HCT116 (cell line): ENCODE measurements around the gene CTBP2. TPM values are rescaled to one million over a fixed set of nuclear protein-coding genes. Genes with fewer than 3 reads are reported as not detected.

Experiments used
- ATAC-seq: fragments of 200-7000 bp; cut with Tn5 transposase; 2 replicates; pipeline ENCODE4 v1.9.1; 2020; ENCODE audit warnings: mild to moderate bottlenecking, moderate library complexity
- BruUV-seq: library from RNA; stranded (reverse); fragments of 400-500 nt; replicated peaks from 2 replicates; lab custom pipeline; 2021; lab: Mats Ljungman, UMichigan
- CTCF ChIA-PET: fragments of 300-600 bp; sonication (Branson Sonifier 250); formaldehyde crosslinking; loops from one replicate; lab custom pipeline; 2021; ENCODE audit warnings: antibody characterized with exemption; lab: Charles Lee
- POLR2A ChIA-PET: fragments of 300-600, 350-600 bp; sonication (Branson Sonifier 250); formaldehyde crosslinking; loops from one replicate; lab custom pipeline; 2021; ENCODE audit warnings: antibody characterized with exemption; lab: Charles Lee
- RAD21 ChIA-PET, 2 experiments: fragments of 300-600 bp; sonication (Branson Sonifier 250); formaldehyde crosslinking; loops; one replicate each; lab custom pipeline; 2023; ENCODE audit warnings: low total read pairs in 2 of 2; ENCODE audit not compliant: uncharacterized antibody in 2 of 2, unreplicated experiment in 2 of 2, low non-redundant PET in 1 of 2; lab: Charles Lee
- DNase-seq: peaks from one replicate; pipeline ENCODE4 v3.0.0-alpha.2; 2010; ENCODE audit warnings: low read depth, low spot score
- H2AFZ ChIP-seq: fragments of 200-600 bp; shearing (Covaris generic), sonication (generic); 2 replicates; pipeline ENCODE4 v1.6.1; 2017; ENCODE audit warnings: low read depth, mixed run types, mixed read lengths, antibody characterized with exemption, low read length; ENCODE audit not compliant: poor library complexity, severe bottlenecking
- H3K27ac ChIP-seq: 2 replicates; pipeline ENCODE4 v1.5.1; 2012; ENCODE audit warnings: low read depth, low read length
- H3K27me3 ChIP-seq: fragments of 200-600 bp; sonication (generic); 2 replicates; pipeline ENCODE4 v1.6.1; 2016; ENCODE audit warnings: mixed run types, low read length, mixed read lengths; ENCODE audit not compliant: insufficient read depth
- H3K36me3 ChIP-seq, 2 experiments: fragments of 200-500 bp in 1 of 2; fragments of 200-600 bp in 1 of 2; sonication (Bioruptor generic) in 1 of 2; sonication (generic) in 1 of 2; 2 replicates each; pipeline versions ENCODE4 v1.5.1 to v1.6.1; 2014 to 2016; ENCODE audit warnings: low read length in 2 of 2, inconsistent platforms in 1 of 2, mixed read lengths in 1 of 2, mixed run types in 1 of 2; ENCODE audit not compliant: insufficient read depth in 2 of 2, control insufficient read depth in 1 of 2
- H3K4me1 ChIP-seq, 2 experiments: fragments of 200-600 bp in 1 of 2; sonication (generic) in 1 of 2; 2 replicates each; pipeline versions ENCODE4 v1.5.1 to v1.6.1; 2012 to 2017; ENCODE audit warnings: low read length in 2 of 2, inconsistent platforms in 1 of 2, mild to moderate bottlenecking in 1 of 2, mixed read lengths in 1 of 2, mixed run types in 1 of 2, moderate library complexity in 1 of 2; ENCODE audit not compliant: insufficient read depth in 2 of 2, control insufficient read depth in 1 of 2
- H3K4me2 ChIP-seq: fragments of 200-600 bp; sonication (generic); 2 replicates; pipeline ENCODE4 v1.6.1; 2017; ENCODE audit warnings: mixed run types, low read length, mixed read lengths
- H3K4me3 ChIP-seq, 2 experiments: fragments of 200-600 bp in 1 of 2; sonication (generic) in 1 of 2; replicated peaks in 1 of 2; 2 replicates each; pipeline ENCODE4 v1.5.1; 2011 to 2016; ENCODE audit warnings: low read length in 2 of 2, control low read depth in 1 of 2, low read depth in 1 of 2, mild to moderate bottlenecking in 1 of 2, mixed read lengths in 1 of 2, mixed run types in 1 of 2
- H3K79me2 ChIP-seq: fragments of 200-600 bp; sonication (generic); 2 replicates; pipeline ENCODE4 v1.6.1; 2017; ENCODE audit warnings: mild to moderate bottlenecking, mixed run types, low read length, moderate library complexity, mixed read lengths; ENCODE audit not compliant: insufficient read depth
- H3K9ac ChIP-seq: fragments of 200-600 bp; sonication (generic); 2 replicates; pipeline ENCODE4 v1.6.1; 2016; ENCODE audit warnings: low read length, mixed read lengths
- H3K9me2 ChIP-seq: fragments of 200-600 bp; sonication (generic), shearing (Covaris generic); 2 replicates; pipeline ENCODE4 v1.6.1; 2017; ENCODE audit warnings: mixed run types, mild to moderate bottlenecking, moderate library complexity; ENCODE audit not compliant: insufficient read depth
- H3K9me3 ChIP-seq, 2 experiments: fragments of 200-500 bp in 1 of 2; fragments of 200-600 bp in 1 of 2; sonication (Bioruptor generic) in 1 of 2; sonication (generic) in 1 of 2; 2 replicates each; pipeline ENCODE4 v1.6.1; 2014 to 2017; ENCODE audit warnings: low read length in 2 of 2, mixed read lengths in 2 of 2, inconsistent platforms in 1 of 2, low read depth in 1 of 2, mild to moderate bottlenecking in 1 of 2, mixed run types in 1 of 2, moderate library complexity in 1 of 2; ENCODE audit not compliant: control insufficient read depth in 1 of 2, insufficient read depth in 1 of 2
- H4K20me1 ChIP-seq: fragments of 200-600 bp; sonication (generic), shearing (Covaris generic); 2 replicates; pipeline ENCODE4 v1.6.1; 2017; ENCODE audit warnings: mixed run types, mild to moderate bottlenecking, moderate library complexity; ENCODE audit not compliant: insufficient read depth
- CBX3 ChIP-seq: IDR thresholded peaks from 2 replicates; pipeline ENCODE4 v1.6.1; 2012; ENCODE audit warnings: low read depth
- CEBPB ChIP-seq: IDR thresholded peaks from 2 replicates; pipeline ENCODE4 v1.6.1; 2012; ENCODE audit warnings: low read depth
- EGR1 ChIP-seq: IDR thresholded peaks from 2 replicates; pipeline ENCODE4 v1.6.1; 2012; ENCODE audit warnings: low read depth
- ELF1 ChIP-seq: IDR thresholded peaks from 2 replicates; pipeline ENCODE4 v1.6.1; 2012; ENCODE audit warnings: low read depth, borderline replicate concordance
- EZH2 ChIP-seq: fragments of 200-600 bp; sonication (generic); IDR thresholded peaks from 2 replicates; pipeline ENCODE4 v1.6.1; 2017; ENCODE audit warnings: antibody characterized with exemption, mixed run types
- FOSL1 ChIP-seq: IDR thresholded peaks from 2 replicates; pipeline ENCODE4 v1.6.1; 2012; ENCODE audit warnings: low read depth
- JUND ChIP-seq: IDR thresholded peaks from 2 replicates; pipeline ENCODE4 v1.6.1; 2012
- POLR2A ChIP-seq: IDR thresholded peaks from 2 replicates; pipeline ENCODE4 v1.7.0; 2011; ENCODE audit warnings: borderline replicate concordance; ENCODE audit not compliant: insufficient read depth, insufficient read length; ENCODE audit errors: extremely low read depth
- POLR2AphosphoS5 ChIP-seq: IDR thresholded peaks from 2 replicates; pipeline ENCODE4 v1.6.1; 2011; ENCODE audit warnings: mild to moderate bottlenecking, low read depth, low read length, moderate library complexity
- RAD21 ChIP-seq: IDR thresholded peaks from 2 replicates; pipeline ENCODE4 v1.6.1; 2012; ENCODE audit warnings: low read depth, mild to moderate bottlenecking
- SIN3A ChIP-seq: IDR thresholded peaks from 2 replicates; pipeline ENCODE4 v1.6.1; 2012; ENCODE audit warnings: low read depth
- SRF ChIP-seq: IDR thresholded peaks from 2 replicates; pipeline ENCODE4 v1.6.1; 2012; ENCODE audit warnings: low read depth
- TCF7L2 ChIP-seq: IDR thresholded peaks from 2 replicates; pipeline ENCODE4 v1.7.0; 2011; ENCODE audit warnings: borderline replicate concordance, inconsistent platforms; ENCODE audit not compliant: insufficient read depth, insufficient read length; ENCODE audit errors: extremely low read depth
- YY1 ChIP-seq: IDR thresholded peaks from 2 replicates; pipeline ENCODE4 v1.6.1; 2011; ENCODE audit warnings: low read length, low read depth, moderate library complexity, mild to moderate bottlenecking; ENCODE audit not compliant: insufficient replicate concordance; ENCODE audit errors: extremely low read depth
- ZFX ChIP-seq: fragments of 450-650 bp; IDR thresholded peaks from 2 replicates; pipeline ENCODE4 v1.6.1; 2017
- ZNF274 ChIP-seq: fragments of 200-500 bp; sonication (Bioruptor generic); IDR thresholded peaks from 2 replicates; pipeline ENCODE4 v1.6.1; 2014; ENCODE audit warnings: mild to moderate bottlenecking, low read depth, low read length, inconsistent platforms
- intact Hi-C: fragments of 100-400 bp; cut with micrococcal nuclease; formaldehyde crosslinking; loops from 2 replicates; pipeline ENCODE4 v1.10.0; 2022
- total RNA-seq: library from RNA; stranded (reverse); gene quantifications from one replicate; pipeline ENCODE4 v1.2.1, GENCODE V29; 2021; ENCODE audit not compliant: unreplicated experiment
- TF ChIP-seq, protein P1 (sequence below): IDR thresholded peaks from 2 replicates; pipeline ENCODE4 v1.6.1; 2012; ENCODE audit warnings: low read depth
- TF ChIP-seq, protein P2 (sequence below), 3 experiments: fragments of 200-600 bp in 1 of 3; sonication (generic) in 1 of 3; IDR thresholded peaks in 2 of 3; conservative IDR thresholded peaks in 1 of 3; 2 replicates each; pipeline ENCODE4 v1.5.1; 2012 to 2017; ENCODE audit warnings: low read depth in 2 of 3, low read length in 2 of 3, antibody characterized with exemption in 1 of 3, borderline replicate concordance in 1 of 3, control low read depth in 1 of 3, mild to moderate bottlenecking in 1 of 3, mixed read lengths in 1 of 3, mixed run types in 1 of 3, moderate library complexity in 1 of 3; ENCODE audit not compliant: insufficient read depth in 1 of 3

Gene CTBP2
- total RNA-seq, 1 experiment from 2014 or later: 144 TPM

- no TSS peak for BruUV-seq
Observed at GRCh38 chr10:125023255-125023654, 137.1 kb downstream of the CTBP2 start.

DNA sequence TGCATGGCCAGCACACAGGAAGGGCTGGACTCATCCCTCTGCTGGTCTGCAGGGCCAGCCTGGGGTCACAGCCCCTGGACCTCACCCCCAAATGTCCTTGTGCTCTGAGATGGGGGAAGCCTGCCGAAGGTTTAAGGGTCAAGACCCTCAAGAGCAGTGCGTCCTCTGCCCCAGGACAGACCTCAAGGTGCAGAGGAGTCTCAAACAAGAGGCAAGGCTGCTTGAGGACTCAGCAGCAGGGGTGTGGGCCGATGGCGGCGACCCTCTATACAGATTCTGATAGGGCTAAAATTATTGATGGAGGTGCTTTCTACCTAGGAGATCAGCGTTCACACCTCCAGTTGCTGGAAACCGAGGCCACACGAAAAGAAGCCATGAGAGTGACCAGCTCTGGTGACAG lies 137.7 kb downstream of the CTBP2 start:
- RAD21 ChIA-PET: no interaction called here
- H3K9me3 ChIP-seq: no peaks in the 10 kb centered on the region
- no peak overlapping the region for H3K4me2 ChIP-seq
- H3K27me3 ChIP-seq: no peaks in the 10 kb centered on the region
- CTCF ChIA-PET: no interaction called here
- 0 out of 2 replicates have a peak, but pooled peaks cover 8% of the 10 kb centered on the region for H4K20me1 ChIP-seq
- POLR2A ChIA-PET: no interaction called here
- no TSS peak for BruUV-seq
- intact Hi-C loops: no loop called here
- peaks cover 5% of the 10 kb centered on the region in 2 experiments; a peak in 2 of 4 replicates for H3K36me3 ChIP-seq
- H3K27ac ChIP-seq: no peak overlapping the region
- no peak overlapping the region for H3K9ac ChIP-seq
- DNase-seq: no peak
- H2AFZ ChIP-seq: no peak overlapping the region
- no peak for ATAC-seq
- H3K4me3 ChIP-seq: no peak overlapping the region
- H3K9me2 ChIP-seq: no peaks in the 10 kb centered on the region
- no peaks in the 10 kb centered on the region for H3K4me1 ChIP-seq
- peaks cover 76% of the 10 kb centered on the region for H3K79me2 ChIP-seq
- no peak for TF ChIP-seq POLR2A
- TF ChIP-seq, protein P1, sequence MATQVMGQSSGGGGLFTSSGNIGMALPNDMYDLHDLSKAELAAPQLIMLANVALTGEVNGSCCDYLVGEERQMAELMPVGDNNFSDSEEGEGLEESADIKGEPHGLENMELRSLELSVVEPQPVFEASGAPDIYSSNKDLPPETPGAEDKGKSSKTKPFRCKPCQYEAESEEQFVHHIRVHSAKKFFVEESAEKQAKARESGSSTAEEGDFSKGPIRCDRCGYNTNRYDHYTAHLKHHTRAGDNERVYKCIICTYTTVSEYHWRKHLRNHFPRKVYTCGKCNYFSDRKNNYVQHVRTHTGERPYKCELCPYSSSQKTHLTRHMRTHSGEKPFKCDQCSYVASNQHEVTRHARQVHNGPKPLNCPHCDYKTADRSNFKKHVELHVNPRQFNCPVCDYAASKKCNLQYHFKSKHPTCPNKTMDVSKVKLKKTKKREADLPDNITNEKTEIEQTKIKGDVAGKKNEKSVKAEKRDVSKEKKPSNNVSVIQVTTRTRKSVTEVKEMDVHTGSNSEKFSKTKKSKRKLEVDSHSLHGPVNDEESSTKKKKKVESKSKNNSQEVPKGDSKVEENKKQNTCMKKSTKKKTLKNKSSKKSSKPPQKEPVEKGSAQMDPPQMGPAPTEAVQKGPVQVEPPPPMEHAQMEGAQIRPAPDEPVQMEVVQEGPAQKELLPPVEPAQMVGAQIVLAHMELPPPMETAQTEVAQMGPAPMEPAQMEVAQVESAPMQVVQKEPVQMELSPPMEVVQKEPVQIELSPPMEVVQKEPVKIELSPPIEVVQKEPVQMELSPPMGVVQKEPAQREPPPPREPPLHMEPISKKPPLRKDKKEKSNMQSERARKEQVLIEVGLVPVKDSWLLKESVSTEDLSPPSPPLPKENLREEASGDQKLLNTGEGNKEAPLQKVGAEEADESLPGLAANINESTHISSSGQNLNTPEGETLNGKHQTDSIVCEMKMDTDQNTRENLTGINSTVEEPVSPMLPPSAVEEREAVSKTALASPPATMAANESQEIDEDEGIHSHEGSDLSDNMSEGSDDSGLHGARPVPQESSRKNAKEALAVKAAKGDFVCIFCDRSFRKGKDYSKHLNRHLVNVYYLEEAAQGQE: no peak
- no peak for TF ChIP-seq SIN3A
- no peak for TF ChIP-seq EGR1
- TF ChIP-seq, protein P2, sequence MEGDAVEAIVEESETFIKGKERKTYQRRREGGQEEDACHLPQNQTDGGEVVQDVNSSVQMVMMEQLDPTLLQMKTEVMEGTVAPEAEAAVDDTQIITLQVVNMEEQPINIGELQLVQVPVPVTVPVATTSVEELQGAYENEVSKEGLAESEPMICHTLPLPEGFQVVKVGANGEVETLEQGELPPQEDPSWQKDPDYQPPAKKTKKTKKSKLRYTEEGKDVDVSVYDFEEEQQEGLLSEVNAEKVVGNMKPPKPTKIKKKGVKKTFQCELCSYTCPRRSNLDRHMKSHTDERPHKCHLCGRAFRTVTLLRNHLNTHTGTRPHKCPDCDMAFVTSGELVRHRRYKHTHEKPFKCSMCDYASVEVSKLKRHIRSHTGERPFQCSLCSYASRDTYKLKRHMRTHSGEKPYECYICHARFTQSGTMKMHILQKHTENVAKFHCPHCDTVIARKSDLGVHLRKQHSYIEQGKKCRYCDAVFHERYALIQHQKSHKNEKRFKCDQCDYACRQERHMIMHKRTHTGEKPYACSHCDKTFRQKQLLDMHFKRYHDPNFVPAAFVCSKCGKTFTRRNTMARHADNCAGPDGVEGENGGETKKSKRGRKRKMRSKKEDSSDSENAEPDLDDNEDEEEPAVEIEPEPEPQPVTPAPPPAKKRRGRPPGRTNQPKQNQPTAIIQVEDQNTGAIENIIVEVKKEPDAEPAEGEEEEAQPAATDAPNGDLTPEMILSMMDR (IDR thresholded peaks at IDR 0.05 in 2 of 3, conservative IDR thresholded peaks at IDR 0.05 in 1 of 3; ENCODE audit: borderline replicate concordance in 1 of 3, insufficient read depth in 1 of 3, low read depth in 2 of 3, low read length in 2 of 3): no peak
- no peak; the same call in 1 of the 2 replicates for TF ChIP-seq ZFX
- TF ChIP-seq CEBPB: no peak
- TF ChIP-seq SRF: no peak
- TF ChIP-seq RAD21: no peak
- no peak for TF ChIP-seq FOSL1
- no peak for TF ChIP-seq TCF7L2
- no peak for TF ChIP-seq JUND
- no peak for TF ChIP-seq POLR2AphosphoS5

More at GRCh38 chr10:125023255-125023654, 137.1 kb downstream of the CTBP2 start:
- no peaks in the 10 kb centered on the region for H3K27me3 ChIP-seq
- no peaks in the 10 kb centered on the region for H3K9me2 ChIP-seq
- intact Hi-C loops: no loop called here
- H3K9ac ChIP-seq: no peak overlapping the region
- H3K36me3 ChIP-seq: peaks cover 5% of the 10 kb centered on the region in 2 experiments; a peak in 2 of 4 replicates
- no peak overlapping the region for H2AFZ ChIP-seq
- no peak overlapping the region for H3K4me2 ChIP-seq
- H3K27ac ChIP-seq: no peak overlapping the region
- DNase-seq (no peak), ATAC-seq (no peak)
- H4K20me1 ChIP-seq: 0 out of 2 replicates have a peak, but pooled peaks cover 8% of the 10 kb centered on the region
- no peaks in the 10 kb centered on the region for H3K4me1 ChIP-seq
- no peak overlapping the region for H3K4me3 ChIP-seq
- H3K9me3 ChIP-seq: no peaks in the 10 kb centered on the region
- CTCF ChIA-PET: no interaction called here
- POLR2A ChIA-PET: no interaction called here
- H3K79me2 ChIP-seq: peaks cover 76% of the 10 kb centered on the region
- RAD21 ChIA-PET: no interaction called here
- TF ChIP-seq ELF1: no peak
- TF ChIP-seq SRF: no peak
- no peak for TF ChIP-seq EZH2
- no peak for TF ChIP-seq YY1
- TF ChIP-seq POLR2A: no peak
- no peak for TF ChIP-seq RAD21
- no peak for TF ChIP-seq TCF7L2
- TF ChIP-seq ZNF274: no peak
- no peak for TF ChIP-seq EGR1
- TF ChIP-seq CBX3: no peak
